ENCODE data around the gene DST. TPM values are rescaled to one million over a fixed set of nuclear protein-coding genes. Genes with fewer than 3 reads are reported as not detected.

DST gene
- total and polyA plus RNA-seq, 2 donors (not counting 1 experiment from before 2014, with no cell fraction given) = 78.6 to 670 TPM

- Histone ChIP-seq H3K36me3 (ENCODE audit: control insufficient read depth, insufficient read depth, low read length) (peaks cover 2% of the 10 kb centered on the region), H3K27me3 (ENCODE audit: control insufficient read depth, insufficient read depth, low read length) (no peaks in the 10 kb centered on the region), H3K79me2 (ENCODE audit: control insufficient read depth, insufficient read depth, low read length) (no peaks in the 10 kb centered on the region), H3K4me2 (ENCODE audit: extremely low read depth, insufficient read depth, low read length) (no peak overlapping the region), H4K20me1 (ENCODE audit: control insufficient read depth, extremely low read depth, insufficient read depth, low read length) (no peaks in the 10 kb centered on the region), H3K27ac (ENCODE audit: insufficient read depth, low read length) (no peak overlapping the region), H3K4me3 (replicated peaks in 1 of 4; ENCODE audit: control extremely low read depth in 1 of 4, insufficient read depth in 1 of 4, low read depth in 3 of 4, low read length in 4 of 4) (no peak overlapping the region), H3K9ac (ENCODE audit: insufficient read depth, low read length) (no peak overlapping the region), H3K4me1 (ENCODE audit: control insufficient read depth, extremely low read depth, insufficient read depth, low read length) (peaks cover 3% of the 10 kb centered on the region), H3K9me3 (ENCODE audit: control insufficient read depth, insufficient read depth, low read depth, low read length) (no peaks in the 10 kb centered on the region), H2AFZ (ENCODE audit: low read length) (no peak overlapping the region)
- TF ChIP-seq, protein P1, sequence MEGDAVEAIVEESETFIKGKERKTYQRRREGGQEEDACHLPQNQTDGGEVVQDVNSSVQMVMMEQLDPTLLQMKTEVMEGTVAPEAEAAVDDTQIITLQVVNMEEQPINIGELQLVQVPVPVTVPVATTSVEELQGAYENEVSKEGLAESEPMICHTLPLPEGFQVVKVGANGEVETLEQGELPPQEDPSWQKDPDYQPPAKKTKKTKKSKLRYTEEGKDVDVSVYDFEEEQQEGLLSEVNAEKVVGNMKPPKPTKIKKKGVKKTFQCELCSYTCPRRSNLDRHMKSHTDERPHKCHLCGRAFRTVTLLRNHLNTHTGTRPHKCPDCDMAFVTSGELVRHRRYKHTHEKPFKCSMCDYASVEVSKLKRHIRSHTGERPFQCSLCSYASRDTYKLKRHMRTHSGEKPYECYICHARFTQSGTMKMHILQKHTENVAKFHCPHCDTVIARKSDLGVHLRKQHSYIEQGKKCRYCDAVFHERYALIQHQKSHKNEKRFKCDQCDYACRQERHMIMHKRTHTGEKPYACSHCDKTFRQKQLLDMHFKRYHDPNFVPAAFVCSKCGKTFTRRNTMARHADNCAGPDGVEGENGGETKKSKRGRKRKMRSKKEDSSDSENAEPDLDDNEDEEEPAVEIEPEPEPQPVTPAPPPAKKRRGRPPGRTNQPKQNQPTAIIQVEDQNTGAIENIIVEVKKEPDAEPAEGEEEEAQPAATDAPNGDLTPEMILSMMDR (conservative IDR thresholded peaks at IDR 0.05 in 1 of 2, IDR thresholded peaks at IDR 0.05 in 1 of 2; ENCODE audit: low read depth in 1 of 2, low read length in 2 of 2) = no peak
- no peak for TF ChIP-seq EZH2 (IDR thresholded peaks at IDR 0.05; ENCODE audit: low read length, missing control alignments)
- DNase-seq (ENCODE audit: low read depth in 2 of 2) = no peak
These were observed 85.7 kb downstream of the DST start for GRCh38 chr6:56556751-56557540.

DNA sequence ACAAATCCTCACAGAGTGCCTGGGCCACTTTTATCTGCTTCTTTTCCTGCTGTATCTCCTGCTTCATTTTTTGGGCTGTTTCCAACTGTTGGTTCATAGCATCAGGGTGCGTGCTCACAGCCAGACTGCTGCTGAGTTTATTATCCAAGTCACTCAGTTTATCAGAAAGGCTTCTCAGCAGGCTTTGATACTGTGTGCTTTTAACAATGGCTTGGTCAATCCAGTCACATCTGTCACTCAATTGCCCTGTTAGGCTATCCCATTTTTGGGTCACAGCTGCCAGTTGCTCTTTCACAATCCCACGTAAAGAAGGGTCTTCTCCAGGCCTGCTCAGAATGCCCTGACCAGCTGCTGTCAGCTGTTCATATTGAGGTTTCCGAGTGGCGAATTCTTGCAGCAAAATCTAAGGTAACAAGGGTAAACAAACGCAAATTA lies 87.2 kb downstream of the DST start:
- TF ChIP-seq, protein P1 (conservative IDR thresholded peaks at IDR 0.05 in 1 of 2, IDR thresholded peaks at IDR 0.05 in 1 of 2; ENCODE audit: low read depth in 1 of 2, low read length in 2 of 2) = no peak
- no peak for TF ChIP-seq EZH2 (IDR thresholded peaks at IDR 0.05; ENCODE audit: low read length, missing control alignments)
- no peaks in the 10 kb centered on the region for H4K20me1 ChIP-seq (ENCODE audit: control insufficient read depth, extremely low read depth, insufficient read depth, low read length)
- no peak overlapping the region for H3K4me3 ChIP-seq (replicated peaks in 1 of 4; ENCODE audit: control extremely low read depth in 1 of 4, insufficient read depth in 1 of 4, low read depth in 3 of 4, low read length in 4 of 4)
- no peak overlapping the region for H3K27ac ChIP-seq (ENCODE audit: insufficient read depth, low read length)
- H3K79me2 ChIP-seq (ENCODE audit: control insufficient read depth, insufficient read depth, low read length) = peaks cover 9% of the 10 kb centered on the region
- H3K4me1 ChIP-seq (ENCODE audit: control insufficient read depth, extremely low read depth, insufficient read depth, low read length) = peaks cover 4% of the 10 kb centered on the region
- H3K9me3 ChIP-seq (ENCODE audit: control insufficient read depth, insufficient read depth, low read depth, low read length) = no peaks in the 10 kb centered on the region
- DNase-seq (ENCODE audit: low read depth in 2 of 2) = peak; percentile 53 to 62
- H3K27me3 ChIP-seq (ENCODE audit: control insufficient read depth, insufficient read depth, low read length) = no peaks in the 10 kb centered on the region
- H3K36me3 ChIP-seq (ENCODE audit: control insufficient read depth, insufficient read depth, low read length) = peaks cover 2% of the 10 kb centered on the region
- H2AFZ ChIP-seq (ENCODE audit: low read length) = no peak overlapping the region
- no peak overlapping the region for H3K4me2 ChIP-seq (ENCODE audit: extremely low read depth, insufficient read depth, low read length)
- H3K9ac ChIP-seq (ENCODE audit: insufficient read depth, low read length) = no peak overlapping the region

GRCh38 chr6:56552187-56553130 lies 90.2 kb downstream of the DST start:
- no peaks in the 10 kb centered on the region for H4K20me1 ChIP-seq (ENCODE audit: control insufficient read depth, extremely low read depth, insufficient read depth, low read length)
- H3K36me3 ChIP-seq (ENCODE audit: control insufficient read depth, insufficient read depth, low read length) = no peaks in the 10 kb centered on the region
- H3K79me2 ChIP-seq (ENCODE audit: control insufficient read depth, insufficient read depth, low read length) = peaks cover 32% of the 10 kb centered on the region
- H2AFZ ChIP-seq (ENCODE audit: low read length) = no peak overlapping the region
- H3K4me2 ChIP-seq (ENCODE audit: extremely low read depth, insufficient read depth, low read length) = no peak overlapping the region
- H3K9me3 ChIP-seq (ENCODE audit: control insufficient read depth, insufficient read depth, low read depth, low read length) = no peaks in the 10 kb centered on the region
- H3K27me3 ChIP-seq (ENCODE audit: control insufficient read depth, insufficient read depth, low read length) = no peaks in the 10 kb centered on the region
- H3K9ac ChIP-seq (ENCODE audit: insufficient read depth, low read length) = no peak overlapping the region
- H3K4me3 ChIP-seq (replicated peaks in 1 of 4; ENCODE audit: control extremely low read depth in 1 of 4, insufficient read depth in 1 of 4, low read depth in 3 of 4, low read length in 4 of 4) = no peak overlapping the region
- no peak for TF ChIP-seq EZH2 (IDR thresholded peaks at IDR 0.05; ENCODE audit: low read length, missing control alignments)
- TF ChIP-seq, protein P1 (conservative IDR thresholded peaks at IDR 0.05 in 1 of 2, IDR thresholded peaks at IDR 0.05 in 1 of 2; ENCODE audit: low read depth in 1 of 2, low read length in 2 of 2) = no peak
- no peak overlapping the region for H3K27ac ChIP-seq (ENCODE audit: insufficient read depth, low read length)
- peaks cover 6% of the 10 kb centered on the region for H3K4me1 ChIP-seq (ENCODE audit: control insufficient read depth, extremely low read depth, insufficient read depth, low read length)
- DNase-seq (ENCODE audit: low read depth in 2 of 2) = peak in 1 of 2 donors; percentile 85
